ENCODE results near the gene TPCN1.

- no peak for TF ChIP-seq POLR2A (IDR thresholded peaks at IDR 0.05)
- TF ChIP-seq, protein P1, sequence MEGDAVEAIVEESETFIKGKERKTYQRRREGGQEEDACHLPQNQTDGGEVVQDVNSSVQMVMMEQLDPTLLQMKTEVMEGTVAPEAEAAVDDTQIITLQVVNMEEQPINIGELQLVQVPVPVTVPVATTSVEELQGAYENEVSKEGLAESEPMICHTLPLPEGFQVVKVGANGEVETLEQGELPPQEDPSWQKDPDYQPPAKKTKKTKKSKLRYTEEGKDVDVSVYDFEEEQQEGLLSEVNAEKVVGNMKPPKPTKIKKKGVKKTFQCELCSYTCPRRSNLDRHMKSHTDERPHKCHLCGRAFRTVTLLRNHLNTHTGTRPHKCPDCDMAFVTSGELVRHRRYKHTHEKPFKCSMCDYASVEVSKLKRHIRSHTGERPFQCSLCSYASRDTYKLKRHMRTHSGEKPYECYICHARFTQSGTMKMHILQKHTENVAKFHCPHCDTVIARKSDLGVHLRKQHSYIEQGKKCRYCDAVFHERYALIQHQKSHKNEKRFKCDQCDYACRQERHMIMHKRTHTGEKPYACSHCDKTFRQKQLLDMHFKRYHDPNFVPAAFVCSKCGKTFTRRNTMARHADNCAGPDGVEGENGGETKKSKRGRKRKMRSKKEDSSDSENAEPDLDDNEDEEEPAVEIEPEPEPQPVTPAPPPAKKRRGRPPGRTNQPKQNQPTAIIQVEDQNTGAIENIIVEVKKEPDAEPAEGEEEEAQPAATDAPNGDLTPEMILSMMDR (IDR thresholded peaks at IDR 0.05): no peak
Measured at GRCh38 chr12:113289361-113289760, 68.1 kb downstream of the TPCN1 start.
